ENCODE results near the gene EDA2R. TPM values are rescaled to one million over a fixed set of nuclear protein-coding genes. Genes with fewer than 3 reads are reported as not detected.

The EDA2R gene
- total and polyA plus RNA-seq, 5 experiments from 2014 or later, result 0.20 to 0.44 (median 0.31) TPM; not detected in 2

GRCh38 chrX:66632981-66633380 is 5.9 kb downstream of the EDA2R start:
- DNase-seq (no peak), ATAC-seq (no peak)
- no peaks in the 10 kb centered on the region for H3K9me3 Mint-ChIP-seq
- H3K27me3 Mint-ChIP-seq, result peaks cover 0 to 14% (median 0%) of the 10 kb centered on the region in 5 donors
- H3K27ac Mint-ChIP-seq, result no peak overlapping the region
- H3K36me3 Mint-ChIP-seq, result no peaks in the 10 kb centered on the region
- POLR2A ChIA-PET, result no interaction called here
- no peak overlapping the region for H3K4me3 Mint-ChIP-seq
- peaks cover 0 to 2% (median 0%) of the 10 kb centered on the region in 4 donors for H3K4me1 Mint-ChIP-seq

GRCh38 chrX:66632473-66632872 is 6.4 kb downstream of the EDA2R start:
- ATAC-seq (no peak), DNase-seq (no peak)
- Mint-ChIP-seq H3K36me3 (no peaks in the 10 kb centered on the region), H3K27me3 (peaks cover 0 to 14% (median 0%) of the 10 kb centered on the region in 5 donors), H3K27ac (peak overlapping the region in 2 of 10 donors; percentile 24 to 56), H3K4me1 (peaks cover 0 to 2% (median 0%) of the 10 kb centered on the region in 4 donors), H3K4me3 (no peak overlapping the region), H3K9me3 (no peaks in the 10 kb centered on the region)
- POLR2A ChIA-PET, result no interaction called here

- ATAC-seq (no peak), DNase-seq (peak in 2 of 10 donors; percentile 23 to 25)
- H3K4me1 Mint-ChIP-seq, result peaks cover 0 to 10% (median 5%) of the 10 kb centered on the region in 4 donors
- POLR2A ChIA-PET, result no interaction called here
- H3K9me3 Mint-ChIP-seq, result peaks cover 0 to 2% (median 0%) of the 10 kb centered on the region in 9 donors
- no peaks in the 10 kb centered on the region for H3K36me3 Mint-ChIP-seq
- no peak overlapping the region for H3K4me3 Mint-ChIP-seq
- peak overlapping the region in 1 of 10 donors; percentile 49 for H3K27ac Mint-ChIP-seq
- peaks cover 0 to 15% (median 0%) of the 10 kb centered on the region in 5 donors for H3K27me3 Mint-ChIP-seq
Observed at GRCh38 chrX:66625525-66625924, 13.4 kb downstream of the EDA2R start.

GRCh38 chrX:66622209-66622608 is 16.7 kb downstream of the EDA2R start:
- DNase-seq (no peak), ATAC-seq (no peak)
- H3K27ac Mint-ChIP-seq, result peak overlapping the region in 1 of 10 donors; percentile 39

GRCh38 chrX:66616944-66617343 is 21.9 kb downstream of the EDA2R start:
- H3K27me3 Mint-ChIP-seq, result peaks cover 0 to 7% (median 0%) of the 10 kb centered on the region in 5 donors
- no peak overlapping the region for H3K27ac Mint-ChIP-seq
- no peaks in the 10 kb centered on the region for H3K9me3 Mint-ChIP-seq
- H3K4me3 Mint-ChIP-seq, result no peak overlapping the region
- no peak for ATAC-seq
- H3K4me1 Mint-ChIP-seq, result no peaks in the 10 kb centered on the region
- DNase-seq, result no peak
- no peaks in the 10 kb centered on the region for H3K36me3 Mint-ChIP-seq
- POLR2A ChIA-PET, result no interaction called here

More at GRCh38 chrX:66622209-66622608, 16.7 kb downstream of the EDA2R start:
- no peaks in the 10 kb centered on the region for H3K36me3 Mint-ChIP-seq
- H3K4me1 Mint-ChIP-seq, result peaks cover 0 to 10% (median 5%) of the 10 kb centered on the region in 4 donors
- peaks cover 0 to 10% (median 0%) of the 10 kb centered on the region in 5 donors for H3K27me3 Mint-ChIP-seq
- H3K4me3 Mint-ChIP-seq, result no peak overlapping the region
- peaks cover 0 to 2% (median 0%) of the 10 kb centered on the region in 9 donors for H3K9me3 Mint-ChIP-seq
- POLR2A ChIA-PET, result no interaction called here

- ATAC-seq (no peak), DNase-seq (no peak)
- POLR2A ChIA-PET, result no interaction called here
- no peaks in the 10 kb centered on the region for H3K4me1 Mint-ChIP-seq
- peaks cover 0 to 14% (median under 1%) of the 10 kb centered on the region in 9 donors for H3K9me3 Mint-ChIP-seq
- no peak overlapping the region for H3K4me3 Mint-ChIP-seq
- H3K27ac Mint-ChIP-seq, result no peak overlapping the region
- peaks cover 0 to 2% (median under 1%) of the 10 kb centered on the region in 3 donors for H3K36me3 Mint-ChIP-seq
- no peaks in the 10 kb centered on the region for H3K27me3 Mint-ChIP-seq
Observed at GRCh38 chrX:66602381-66602938, 36.4 kb downstream of the EDA2R start.

GRCh38 chrX:66601522-66601921 is 37.4 kb downstream of the EDA2R start:
- Mint-ChIP-seq H3K4me1 (no peaks in the 10 kb centered on the region), H3K27me3 (no peaks in the 10 kb centered on the region), H3K36me3 (peaks cover 0 to 2% (median 0%) of the 10 kb centered on the region in 3 donors), H3K4me3 (no peak overlapping the region), H3K27ac (no peak overlapping the region), H3K9me3 (peaks cover 0 to 5% (median 0%) of the 10 kb centered on the region in 9 donors)
- ATAC-seq (no peak), DNase-seq (no peak)
- POLR2A ChIA-PET, result no interaction called here

GRCh38 chrX:66579219-66579618 is 59.7 kb downstream of the EDA2R start:
- POLR2A ChIA-PET, result no interaction called here
- peaks cover 0 to 11% (median 0%) of the 10 kb centered on the region in 3 donors for H3K36me3 Mint-ChIP-seq
- H3K27ac Mint-ChIP-seq, result no peak overlapping the region
- H3K27me3 Mint-ChIP-seq, result peaks cover 0 to 12% (median 0%) of the 10 kb centered on the region in 5 donors
- no peak overlapping the region for H3K4me3 Mint-ChIP-seq
- H3K9me3 Mint-ChIP-seq, result peaks cover 0 to 44% (median 6%) of the 10 kb centered on the region in 9 donors
- ATAC-seq (no peak), DNase-seq (no peak)
- H3K4me1 Mint-ChIP-seq, result no peaks in the 10 kb centered on the region

GRCh38 chrX:66553973-66554372 is 84.9 kb downstream of the EDA2R start:
- Mint-ChIP-seq H3K4me1 (no peaks in the 10 kb centered on the region), H3K36me3 (peaks cover 0 to 3% (median 0%) of the 10 kb centered on the region in 3 donors), H3K9me3 (peaks cover 0 to 13% (median 2%) of the 10 kb centered on the region in 9 donors), H3K27me3 (peaks cover 0 to 2% (median 0%) of the 10 kb centered on the region in 5 donors), H3K27ac (no peak overlapping the region), H3K4me3 (no peak overlapping the region)
- DNase-seq (no peak), ATAC-seq (no peak)
- POLR2A ChIA-PET, result no interaction called here

- POLR2A ChIA-PET, result no interaction called here
- H3K4me3 Mint-ChIP-seq, result no peak overlapping the region
- DNase-seq, result no peak
- H3K4me1 Mint-ChIP-seq, result no peaks in the 10 kb centered on the region
- no peak for ATAC-seq
- peaks cover 0 to 3% (median 0%) of the 10 kb centered on the region in 3 donors for H3K36me3 Mint-ChIP-seq
- peaks cover 0 to 2% (median 0%) of the 10 kb centered on the region in 9 donors for H3K9me3 Mint-ChIP-seq
- H3K27ac Mint-ChIP-seq, result no peak overlapping the region
- peaks cover 0 to 3% (median 0%) of the 10 kb centered on the region in 5 donors for H3K27me3 Mint-ChIP-seq
Observed at GRCh38 chrX:66547847-66548369, 91.0 kb downstream of the EDA2R start.
